ENCODE measurements around the gene TWNK. TPM values are rescaled to one million over a fixed set of nuclear protein-coding genes. Genes with fewer than 3 reads are reported as not detected.
A peak's percentile ranks its signal among the peaks of the same experiment; 100 is the strongest.

TWNK gene
- total and polyA plus RNA-seq, 10 of the 15 experiments (the other 5 are each of a cell fraction or from before 2014, with no cell fraction given): 13.6 to 32.8 (median 18.0) TPM

DNA sequence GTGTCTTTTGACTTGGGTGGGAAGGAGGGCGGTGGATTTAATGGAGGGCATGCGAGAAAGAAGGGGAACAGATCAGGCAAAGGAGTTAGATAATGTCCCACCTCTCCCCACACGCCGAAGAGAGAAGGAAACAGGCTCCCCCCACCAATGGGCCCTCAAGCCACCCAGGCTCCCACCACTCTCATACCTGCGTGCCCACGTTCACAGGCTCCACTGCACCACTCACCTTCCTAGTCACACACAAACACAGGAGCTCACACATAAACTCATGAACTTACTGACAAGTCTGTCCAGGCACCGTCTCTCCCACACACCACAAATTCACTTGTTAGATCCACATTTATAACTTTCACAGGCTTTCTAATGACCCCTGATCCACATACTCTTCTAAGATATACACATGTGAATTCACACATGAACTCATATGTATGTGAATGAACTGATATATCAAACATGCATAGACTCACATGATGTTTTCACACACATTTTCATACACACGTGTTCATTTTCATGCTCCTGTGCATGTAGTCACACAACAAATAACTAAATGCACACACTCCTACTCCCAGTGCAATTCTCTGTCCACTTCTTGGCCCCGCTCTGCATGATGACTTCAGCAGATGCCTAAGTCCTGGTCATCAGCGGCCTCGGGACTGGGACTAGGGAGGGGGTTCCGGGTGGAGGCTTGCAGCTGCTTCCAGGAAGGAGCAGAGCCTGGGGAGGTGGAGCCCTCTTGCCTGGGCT, 13.7 kb downstream of the TWNK start (continued):
- TF ChIP-seq, protein P1, sequence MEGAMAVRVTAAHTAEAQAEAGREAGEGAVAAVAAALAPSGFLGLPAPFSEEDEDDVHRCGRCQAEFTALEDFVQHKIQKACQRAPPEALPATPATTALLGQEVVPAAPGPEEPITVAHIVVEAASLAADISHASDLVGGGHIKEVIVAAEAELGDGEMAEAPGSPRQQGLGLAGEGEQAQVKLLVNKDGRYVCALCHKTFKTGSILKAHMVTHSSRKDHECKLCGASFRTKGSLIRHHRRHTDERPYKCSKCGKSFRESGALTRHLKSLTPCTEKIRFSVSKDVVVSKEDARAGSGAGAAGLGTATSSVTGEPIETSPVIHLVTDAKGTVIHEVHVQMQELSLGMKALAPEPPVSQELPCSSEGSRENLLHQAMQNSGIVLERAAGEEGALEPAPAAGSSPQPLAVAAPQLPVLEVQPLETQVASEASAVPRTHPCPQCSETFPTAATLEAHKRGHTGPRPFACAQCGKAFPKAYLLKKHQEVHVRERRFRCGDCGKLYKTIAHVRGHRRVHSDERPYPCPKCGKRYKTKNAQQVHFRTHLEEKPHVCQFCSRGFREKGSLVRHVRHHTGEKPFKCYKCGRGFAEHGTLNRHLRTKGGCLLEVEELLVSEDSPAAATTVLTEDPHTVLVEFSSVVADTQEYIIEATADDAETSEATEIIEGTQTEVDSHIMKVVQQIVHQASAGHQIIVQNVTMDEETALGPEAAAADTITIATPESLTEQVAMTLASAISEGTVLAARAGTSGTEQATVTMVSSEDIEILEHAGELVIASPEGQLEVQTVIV (IDR thresholded peaks at IDR 0.05; ENCODE audit: borderline replicate concordance, partially characterized antibody): no peak
- TF ChIP-seq BHLHE40 (IDR thresholded peaks at IDR 0.05; ENCODE audit: borderline replicate concordance in 1 of 2, low read depth in 2 of 2, low read length in 1 of 2): no peak
- TF ChIP-seq SMC3 (IDR thresholded peaks at IDR 0.05; ENCODE audit: borderline replicate concordance, low read length): no peak
- TF ChIP-seq ZNF384 (IDR thresholded peaks at IDR 0.05; ENCODE audit: borderline replicate concordance, low read depth, low read length): no peak

- peaks cover 0 to 2% of the 10 kb centered on the region in 2 experiments; a peak in 3 of 4 replicates for H3K36me3 ChIP-seq (ENCODE audit: control insufficient read depth in 2 of 2, insufficient read depth in 2 of 2, low read length in 1 of 2)
- DNase-seq (ENCODE audit: low read depth, low spot score) (no peak), FAIRE-seq (no peak), ATAC-seq (no peak)
- RAD21 ChIA-PET (ENCODE audit: unreplicated experiment): interaction anchor here (4.6 kb wide), 1 partner anchor 13 kb away, joined by 26 read pairs; no protein-coding TSS in a partner anchor
- POLR2A ChIA-PET: no interaction called here
- H3K27me3 ChIP-seq (replicated peaks in 1 of 2; ENCODE audit: control insufficient read depth in 2 of 2, insufficient read depth in 2 of 2, low read length in 1 of 2): no peaks in the 10 kb centered on the region
- H3K4me1 ChIP-seq (ENCODE audit: control insufficient read depth, insufficient read depth, low read length): peaks cover 10% of the 10 kb centered on the region
- SMC1A ChIA-PET (ENCODE audit: uncharacterized antibody, unreplicated experiment): no interaction called here
- H4K20me1 ChIP-seq (ENCODE audit: control insufficient read depth, insufficient read depth): no peaks in the 10 kb centered on the region
- no peak overlapping the region for H3K9ac ChIP-seq (ENCODE audit: control insufficient read depth, insufficient read depth, low read length)
- 66% methylated on average over 5 of the region's 5 CpGs for WGBS (ENCODE audit: insufficient coverage, insufficient replicate concordance, low lambda C conversion rate, missing lambda C conversion rate)
- H3K9me3 ChIP-seq (replicated peaks; ENCODE audit: control insufficient read depth, insufficient read depth, low read length): no peaks in the 10 kb centered on the region
- no peak overlapping the region for H2AFZ ChIP-seq (ENCODE audit: control insufficient read depth, low read depth, low read length)
- peaks cover 10% of the 10 kb centered on the region for H3K79me2 ChIP-seq (ENCODE audit: control insufficient read depth, insufficient read depth, low read length)
- no peak overlapping the region for H3K27ac ChIP-seq (ENCODE audit: control insufficient read depth, insufficient read depth)
- in situ Hi-C loops (cut with MboI): no loop called here
- CTCF ChIA-PET: interaction anchor here (3.7 kb wide), 1 partner anchor 13 kb away, joined by 21 read pairs; no protein-coding TSS in a partner anchor
- H3K4me3 ChIP-seq: no peak overlapping the region
- BruUV-seq (replicated peaks): no TSS peak
- H3K4me2 ChIP-seq (ENCODE audit: control insufficient read depth, insufficient read depth): 0 out of 2 replicates have a peak overlapping the region, but pooled peaks have one; percentile 9
- intact Hi-C loops (cut with micrococcal nuclease; ENCODE audit: unreplicated experiment): no loop called here
- TF ChIP-seq LARP7 (IDR thresholded peaks at IDR 0.05) (no peak), CBX5 (IDR thresholded peaks at IDR 0.05; ENCODE audit: low read depth) (no peak), SREBF2 (IDR thresholded peaks at IDR 0.05; ENCODE audit: low read length) (no peak), RELA (IDR thresholded peaks at IDR 0.05; ENCODE audit: borderline replicate concordance, partially characterized antibody) (no peak), NR2F1 (conservative IDR thresholded peaks at IDR 0.05) (no peak), PAX8 (IDR thresholded peaks at IDR 0.05) (no peak), CREB1 (IDR thresholded peaks at IDR 0.05; ENCODE audit: low read depth) (no peak), SMARCA5 (IDR thresholded peaks at IDR 0.05) (no peak), RB1 (IDR thresholded peaks at IDR 0.05; ENCODE audit: borderline replicate concordance) (no peak), BHLHE40 (IDR thresholded peaks at IDR 0.05; ENCODE audit: borderline replicate concordance in 1 of 2, low read depth in 2 of 2, low read length in 1 of 2) (no peak), BRCA1 (IDR thresholded peaks at IDR 0.05; ENCODE audit: low read depth, low read length) (no peak), REST (IDR thresholded peaks at IDR 0.05; ENCODE audit: low read depth, low read length) (no peak), IKZF2 (IDR thresholded peaks at IDR 0.05) (no peak)
Measured at GRCh38 chr10:101001659-101002035, 14.3 kb downstream of the TWNK start.
